Mesodermal cell (in vitro differentiated cells): ENCODE results near the gene NAPG.
"Not testable (repeated sequence)": the region's sequence is repeated elsewhere in the genome, so short reads cannot be mapped to it uniquely, and the experiment has no call there.

Experiments used
- H3K27ac ChIP-seq: 2 replicates; pipeline ENCODE4 v1.7.0; 2013; ENCODE audit warnings: mild to moderate bottlenecking, low read depth, low read length, moderate library complexity; ENCODE audit not compliant: severe bottlenecking
- H3K36me3 ChIP-seq: 2 replicates; pipeline ENCODE4 v1.7.1; 2013; ENCODE audit warnings: mild to moderate bottlenecking, low read length, moderate library complexity; ENCODE audit not compliant: control insufficient read depth, insufficient read depth
- H3K4me1 ChIP-seq: one replicate; pipeline ENCODE4 v1.7.1; 2013; ENCODE audit warnings: mild to moderate bottlenecking, low read length; ENCODE audit not compliant: insufficient read depth, control insufficient read depth, poor library complexity, severe bottlenecking
- H3K4me3 ChIP-seq: 2 replicates; pipeline ENCODE4 v1.7.0; 2013; ENCODE audit warnings: low read length, control low read depth, mild to moderate bottlenecking; ENCODE audit not compliant: insufficient read depth, poor library complexity, severe bottlenecking; ENCODE audit errors: extremely low read depth
- H3K9me3 ChIP-seq: 2 replicates; pipeline ENCODE4 v1.7.1; 2013; ENCODE audit warnings: mild to moderate bottlenecking, low read length, moderate library complexity; ENCODE audit not compliant: control insufficient read depth
- WGBS, 2 experiments: methylation state at CpG; one replicate each; pipeline ENCODE4 v1.1.5; 2013; ENCODE audit warnings: missing lambda C conversion rate in 2 of 2; ENCODE audit not compliant: insufficient coverage in 2 of 2; 5-methylcytosine and 5-hydroxymethylcytosine counted together

Gene NAPG

DNA sequence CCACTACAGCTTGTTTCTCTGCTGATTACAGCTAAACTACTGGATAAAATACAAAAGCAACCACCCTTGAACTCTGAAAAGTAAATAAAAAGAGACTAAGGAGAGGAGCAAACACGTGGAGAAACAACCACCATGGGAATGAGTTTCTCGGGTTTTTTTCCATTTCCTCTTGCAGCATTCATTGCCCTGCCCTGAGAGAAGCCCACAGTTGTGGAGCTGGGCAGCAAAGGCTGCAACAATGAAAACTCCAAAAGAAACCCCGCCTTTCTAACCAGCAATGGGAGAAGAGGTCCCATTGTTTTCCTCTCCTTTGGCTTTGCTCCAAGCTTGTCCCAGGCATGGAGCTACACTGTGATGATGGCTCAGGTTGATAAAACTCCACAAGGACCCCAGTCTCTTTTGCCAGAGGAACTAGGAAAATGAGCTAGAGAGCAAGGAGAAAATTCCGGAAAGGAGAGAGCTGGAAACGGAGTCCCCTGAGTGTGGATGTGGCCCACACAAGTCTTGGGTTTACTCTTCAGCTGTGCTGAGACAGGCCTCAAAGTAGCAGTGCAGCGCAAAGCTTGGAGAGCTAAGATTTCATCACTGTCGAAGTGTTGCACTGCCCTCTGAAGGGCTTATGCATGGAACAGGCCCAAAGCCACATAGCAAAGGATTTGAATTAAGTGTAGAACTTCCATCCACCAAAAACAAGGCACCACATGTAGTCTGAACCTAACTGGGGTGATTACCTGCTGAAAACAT is 20.9 kb downstream of the NAPG start:
- Histone ChIP-seq H3K27ac (no peak overlapping the region), H3K36me3 (peaks cover 79% of the 10 kb centered on the region), H3K9me3 (no peaks in the 10 kb centered on the region), H3K4me1 (no peaks in the 10 kb centered on the region), H3K4me3 (no peak overlapping the region)
- 88 to 95% methylated on average over 5 to 6 of the region's 7 CpGs for WGBS, 2 experiments

DNA sequence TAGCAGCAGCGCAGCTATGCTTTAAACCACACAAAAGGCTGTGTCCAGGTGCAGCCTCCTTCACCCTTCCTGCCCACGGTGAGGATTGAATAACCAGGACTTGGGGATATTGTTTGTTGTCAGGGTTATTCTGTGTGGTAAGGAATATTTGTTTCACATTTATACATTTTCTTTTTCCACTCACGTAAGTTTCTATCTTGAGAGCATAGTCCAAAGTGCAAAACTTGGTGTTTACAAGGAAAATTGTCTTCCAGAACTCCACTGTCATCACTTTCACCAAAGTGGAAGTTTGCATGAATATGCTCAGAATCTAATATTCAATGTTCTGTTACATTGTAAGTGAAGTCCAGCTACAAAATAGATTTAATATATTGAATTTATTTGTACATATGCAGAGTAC is 26.4 kb downstream of the NAPG start:
- H3K36me3 ChIP-seq: peaks cover 83% of the 10 kb centered on the region
- H3K4me3 ChIP-seq: no peak overlapping the region
- peaks cover 3% of the 10 kb centered on the region for H3K9me3 ChIP-seq
- H3K27ac ChIP-seq: no peak overlapping the region
- H3K4me1 ChIP-seq: no peaks in the 10 kb centered on the region
- WGBS, 2 experiments: no CpG with 5 or more reads among the region's 3 CpGs

DNA sequence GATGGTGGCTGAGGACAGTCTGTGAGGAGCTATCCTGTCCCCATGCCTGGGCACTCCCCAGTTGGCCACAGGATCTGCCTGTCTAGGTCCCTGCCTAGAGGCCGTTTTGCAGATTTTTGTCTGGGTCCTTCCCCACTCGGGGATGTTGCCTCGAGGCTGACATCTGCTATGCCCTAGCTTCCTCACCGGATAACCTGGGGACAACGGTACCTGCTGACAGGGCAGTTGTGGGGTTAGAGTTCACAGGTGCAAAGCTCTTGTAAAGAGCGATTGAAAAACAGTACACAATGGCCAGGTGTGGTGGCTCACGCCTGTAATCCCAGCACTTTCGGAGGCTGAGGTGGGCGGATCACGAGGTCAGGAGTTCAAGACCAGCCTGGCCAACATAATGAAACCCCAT is 30.4 kb downstream of the NAPG start:
- H3K9me3 ChIP-seq, H3K27ac ChIP-seq, H3K4me1 ChIP-seq, H3K4me3 ChIP-seq: not testable (repeated sequence)
- peaks cover 61% of the 10 kb centered on the region for H3K36me3 ChIP-seq
- WGBS, 2 experiments: 92 to 94% methylated on average over 5 to 7 of the region's 10 CpGs

DNA sequence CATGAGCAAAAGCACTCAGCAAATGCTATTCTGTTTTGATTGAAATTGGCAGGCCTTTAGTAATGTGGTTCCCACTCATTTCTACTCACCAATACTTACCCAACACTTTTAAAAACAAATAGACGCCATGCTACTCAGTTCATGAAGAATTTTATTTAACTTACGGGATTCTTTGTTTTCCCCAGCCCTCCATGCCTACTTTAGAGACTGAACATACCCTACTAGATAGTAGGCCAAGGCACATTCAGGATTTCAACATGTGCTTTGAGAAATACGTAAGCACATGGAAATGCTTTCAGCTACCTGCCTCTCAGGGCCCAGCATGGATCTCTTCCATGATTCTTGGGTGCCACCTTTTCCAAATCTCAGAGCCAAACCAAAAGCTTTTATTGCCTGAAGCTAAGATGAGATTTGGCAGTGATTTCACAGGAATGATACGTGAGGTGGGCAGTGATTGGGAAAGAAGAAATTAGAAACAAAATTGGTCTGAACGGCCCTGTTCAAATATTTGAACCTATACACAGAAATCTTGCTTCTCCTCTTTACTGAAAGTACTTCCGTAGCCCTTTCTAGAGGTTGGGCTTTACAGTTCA is 31.4 kb downstream of the NAPG start:
- H3K27ac ChIP-seq: no peak overlapping the region
- peaks cover 52% of the 10 kb centered on the region for H3K36me3 ChIP-seq
- 92 to 98% methylated on average over 2 to 5 of the region's 6 CpGs for WGBS, 2 experiments

DNA sequence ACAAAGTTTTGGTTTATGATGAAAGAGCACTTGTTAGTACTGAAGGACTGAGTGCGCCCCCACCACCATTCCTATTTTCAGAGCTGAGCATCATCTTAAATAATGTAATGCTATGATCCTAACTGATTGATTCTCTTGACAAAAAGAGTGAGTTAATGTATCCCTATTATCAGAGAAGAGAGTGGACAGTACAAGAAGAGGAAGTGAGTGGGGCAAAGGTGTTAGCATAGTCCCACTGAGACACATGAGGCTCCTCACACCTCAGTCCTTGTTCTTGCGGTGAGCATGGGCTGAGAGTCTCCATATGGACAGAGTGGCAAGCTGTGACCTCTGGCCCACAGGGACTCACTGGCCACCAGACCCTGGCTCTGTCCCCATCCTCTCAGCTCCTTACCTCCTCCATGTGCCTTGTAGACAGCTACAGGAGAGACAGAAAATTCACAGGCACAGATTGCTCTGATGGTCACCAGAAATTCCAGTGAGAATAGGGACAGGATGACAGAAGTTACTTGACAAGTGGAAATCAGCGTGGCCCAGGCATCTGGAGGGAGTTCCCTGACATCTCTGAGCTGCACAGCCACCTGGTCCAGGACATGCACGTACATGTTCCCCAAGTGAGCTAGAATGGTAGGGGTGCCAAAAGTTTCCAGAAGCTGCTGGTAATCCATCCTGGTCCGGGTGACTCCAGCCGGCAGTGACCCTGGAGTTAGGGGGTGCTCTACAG is 32.6 kb downstream of the NAPG start:
- Histone ChIP-seq H3K36me3 (peaks cover 43% of the 10 kb centered on the region), H3K9me3 (peaks cover 7% of the 10 kb centered on the region), H3K27ac (no peak overlapping the region), H3K4me1 (no peaks in the 10 kb centered on the region), H3K4me3 (no peak overlapping the region)
- WGBS, 2 experiments: 91 to 96% methylated on average over 5 of the region's 6 CpGs

More for the DNA sequence above, 31.4 kb downstream of the NAPG start:
- H3K4me1 ChIP-seq: no peaks in the 10 kb centered on the region
- no peak overlapping the region for H3K4me3 ChIP-seq
- H3K9me3 ChIP-seq: peaks cover 7% of the 10 kb centered on the region

DNA sequence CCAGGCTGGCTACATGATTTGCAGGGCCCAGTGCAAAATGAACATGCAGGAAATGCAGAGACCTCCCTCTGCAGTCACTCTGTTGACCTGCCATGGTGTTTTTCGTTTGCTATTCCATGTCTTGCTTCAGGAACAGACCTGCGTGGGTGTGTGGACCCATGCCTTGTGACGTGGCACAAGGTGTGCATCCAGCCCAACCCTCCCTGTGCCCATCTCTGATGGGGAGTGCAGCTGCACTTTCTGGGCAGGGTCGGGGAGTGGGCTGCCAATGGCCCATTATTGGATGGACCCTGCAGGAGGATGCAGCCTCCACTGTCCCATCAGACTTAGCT is 33.1 kb downstream of the NAPG start:
- whole genome bisulfite sequencing, 2 experiments: 83 to 97% methylated on average over 3 to 4 of the region's 4 CpGs
- Histone ChIP-seq H3K9me3 (peaks cover 7% of the 10 kb centered on the region), H3K4me3 (no peak overlapping the region)

DNA sequence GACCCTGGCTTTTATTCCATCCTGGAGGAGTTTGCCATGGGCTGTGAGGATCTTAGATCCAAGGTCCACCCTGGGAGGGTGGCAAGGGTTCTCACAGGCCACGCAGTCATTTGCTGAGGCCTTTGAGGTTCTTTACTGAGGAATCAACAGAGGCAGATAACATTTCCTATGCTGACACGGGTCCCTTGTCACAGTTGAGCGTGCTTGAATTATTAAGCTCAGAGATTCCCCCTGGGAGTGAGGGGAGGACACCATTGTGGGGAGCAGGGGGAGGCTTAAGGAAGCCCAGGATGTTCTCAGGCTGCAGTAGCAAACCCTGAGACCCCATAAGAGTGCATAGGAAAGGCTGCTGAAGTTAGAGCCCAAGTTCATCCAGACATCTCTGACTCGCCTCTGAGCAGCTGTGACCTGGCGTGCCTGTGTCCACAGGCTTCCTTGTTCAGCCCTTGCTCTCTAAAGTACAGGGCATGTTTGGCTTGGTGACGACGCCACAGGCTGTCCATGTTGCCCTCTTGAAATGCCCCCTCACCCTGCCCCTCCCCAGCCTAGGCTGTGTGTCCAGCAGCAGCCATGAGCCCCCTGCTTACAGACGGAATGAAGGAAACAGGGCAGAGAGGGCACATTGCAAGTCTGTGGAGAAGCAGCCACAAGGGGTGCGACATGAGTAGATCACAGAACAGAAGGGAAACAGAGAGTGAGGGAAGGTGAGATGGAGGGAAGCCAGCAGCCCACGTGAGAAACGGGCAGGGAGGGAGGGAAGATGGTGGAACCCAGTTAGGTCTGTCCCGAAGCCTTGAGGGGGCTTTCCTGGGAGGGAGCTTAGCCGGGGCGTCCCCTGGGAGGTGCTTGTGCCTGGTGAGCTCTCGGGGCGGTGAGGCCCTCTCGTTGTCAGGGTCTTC is 34.0 kb downstream of the NAPG start:
- WGBS, 2 experiments: 73 to 85% methylated on average over 12 to 15 of the region's 17 CpGs
- Histone ChIP-seq H3K4me3 (no peak overlapping the region), H3K27ac (peak overlapping the region; percentile 1), H3K4me1 (no peaks in the 10 kb centered on the region), H3K36me3 (peaks cover 32% of the 10 kb centered on the region), H3K9me3 (peaks cover 7% of the 10 kb centered on the region)

More for the DNA sequence above, 33.1 kb downstream of the NAPG start:
- no peak overlapping the region for H3K27ac ChIP-seq
- peaks cover 40% of the 10 kb centered on the region for H3K36me3 ChIP-seq
- no peaks in the 10 kb centered on the region for H3K4me1 ChIP-seq

DNA sequence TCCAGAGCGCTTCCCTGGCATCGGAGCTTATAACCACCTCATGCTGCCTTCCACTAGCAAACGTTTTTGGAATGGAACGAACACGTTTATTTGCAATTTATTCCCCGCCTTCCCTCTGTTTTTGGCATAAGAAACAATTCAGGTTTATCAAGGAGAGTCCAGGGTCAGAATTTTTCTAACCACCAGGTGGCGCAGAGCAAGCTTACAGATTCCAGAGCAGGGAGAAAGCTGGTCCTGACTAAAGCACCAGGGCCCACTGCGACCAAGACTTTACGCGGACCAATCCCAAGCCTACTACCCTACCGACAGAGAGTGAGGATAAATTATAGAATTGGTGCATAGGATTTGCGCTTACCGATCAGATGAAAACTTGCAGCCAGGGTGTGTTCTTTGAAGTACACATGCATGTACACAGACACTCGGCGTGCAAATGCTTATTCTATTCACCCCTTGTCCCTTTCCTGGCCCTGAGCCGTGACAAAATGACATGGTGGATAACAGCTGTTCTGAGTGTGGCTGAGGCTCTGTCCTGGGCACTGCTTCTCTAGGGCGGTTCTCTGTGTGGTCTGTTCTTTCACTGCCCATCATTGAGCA is 34.7 kb downstream of the NAPG start:
- peaks cover 24% of the 10 kb centered on the region for H3K36me3 ChIP-seq
- no peaks in the 10 kb centered on the region for H3K4me1 ChIP-seq
- no peak overlapping the region for H3K27ac ChIP-seq
- peaks cover 7% of the 10 kb centered on the region for H3K9me3 ChIP-seq
- H3K4me3 ChIP-seq: no peak overlapping the region
- WGBS, 2 experiments: 53 to 69% methylated on average over 7 to 15 of the region's 17 CpGs

DNA sequence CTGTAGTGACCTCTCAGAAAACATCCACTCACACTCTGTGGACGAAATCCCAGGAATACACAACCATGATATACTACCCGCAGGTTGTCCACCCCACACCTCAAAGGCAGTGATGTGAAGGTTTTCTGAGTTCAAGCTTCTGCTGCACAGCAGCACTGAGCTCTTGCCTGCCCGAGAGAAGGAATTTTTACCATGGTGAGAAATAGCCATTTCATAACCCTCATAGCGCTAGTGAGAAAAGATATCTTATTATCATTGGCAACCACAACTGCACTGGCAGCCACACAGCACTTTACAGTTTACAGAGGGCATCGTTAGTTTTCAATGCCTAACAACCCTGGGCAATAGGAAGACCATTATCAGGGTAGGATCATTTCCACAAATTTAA is 36.9 kb downstream of the NAPG start:
- H3K4me3 ChIP-seq: no peak overlapping the region
- no peaks in the 10 kb centered on the region for H3K4me1 ChIP-seq
- 60 to 90% methylated on average over 1 to 3 of the region's 5 CpGs for WGBS, 2 experiments
- peaks cover 4% of the 10 kb centered on the region for H3K36me3 ChIP-seq
- no peak overlapping the region for H3K27ac ChIP-seq
- H3K9me3 ChIP-seq: no peaks in the 10 kb centered on the region

DNA sequence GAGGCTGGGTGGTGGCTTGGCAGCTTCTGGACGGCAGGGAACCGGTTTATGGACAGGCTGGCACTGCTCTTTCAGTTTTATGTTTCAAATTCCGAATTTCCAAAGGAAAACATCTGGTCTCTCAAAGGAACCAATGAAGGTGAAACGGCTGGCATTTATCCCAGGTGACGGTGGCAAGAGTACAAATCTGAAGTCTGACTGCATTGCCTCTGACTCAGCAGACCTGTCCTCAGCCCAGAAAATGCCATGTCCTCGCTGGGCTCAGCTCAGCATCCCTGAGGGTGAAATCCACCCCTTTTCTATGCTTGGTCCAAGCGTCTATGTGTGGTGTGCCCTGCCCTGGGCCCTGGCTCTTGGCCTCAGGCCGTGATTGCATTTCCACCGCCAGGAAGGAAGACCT is 38.1 kb downstream of the NAPG start:
- Histone ChIP-seq H3K9me3 (no peaks in the 10 kb centered on the region), H3K27ac (no peak overlapping the region), H3K4me1 (no peaks in the 10 kb centered on the region), H3K4me3 (no peak overlapping the region), H3K36me3 (no peaks in the 10 kb centered on the region)
- WGBS, 2 experiments: 90 to 98% methylated on average over 9 of the region's 9 CpGs
